AG04449 (cell line): ENCODE results near the gene HAND2.

Experiments used
- CTCF ChIA-PET: fragments of 350-600 bp; formaldehyde crosslinking; extraction: SDS; loops from one replicate; lab custom pipeline; 2021; ENCODE audit warnings: antibody characterized with exemption; lab: Yijun Ruan, JAX
- POLR2A ChIA-PET: fragments of 400-600, 350-600 bp; formaldehyde crosslinking; extraction: SDS; loops from one replicate; lab custom pipeline; 2020; ENCODE audit warnings: antibody characterized with exemption, inconsistent platforms; lab: Yijun Ruan, JAX
- DNase-seq: peaks from one replicate; pipeline ENCODE4 v3.0.0-alpha.2; 2010; ENCODE audit warnings: low read depth, low spot score
- H3K4me3 ChIP-seq: 2 replicates; pipeline ENCODE4 v1.5.1; 2011; ENCODE audit warnings: low read depth, mild to moderate bottlenecking, control low read depth, low read length
- CTCF ChIP-seq: IDR thresholded peaks from one replicate; pipeline ENCODE4 v1.5.1; 2011; ENCODE audit warnings: mild to moderate bottlenecking, moderate library complexity, low read length, control low read depth, inconsistent platforms; ENCODE audit not compliant: insufficient read depth; ENCODE audit errors: missing control alignments

Gene HAND2

DNA sequence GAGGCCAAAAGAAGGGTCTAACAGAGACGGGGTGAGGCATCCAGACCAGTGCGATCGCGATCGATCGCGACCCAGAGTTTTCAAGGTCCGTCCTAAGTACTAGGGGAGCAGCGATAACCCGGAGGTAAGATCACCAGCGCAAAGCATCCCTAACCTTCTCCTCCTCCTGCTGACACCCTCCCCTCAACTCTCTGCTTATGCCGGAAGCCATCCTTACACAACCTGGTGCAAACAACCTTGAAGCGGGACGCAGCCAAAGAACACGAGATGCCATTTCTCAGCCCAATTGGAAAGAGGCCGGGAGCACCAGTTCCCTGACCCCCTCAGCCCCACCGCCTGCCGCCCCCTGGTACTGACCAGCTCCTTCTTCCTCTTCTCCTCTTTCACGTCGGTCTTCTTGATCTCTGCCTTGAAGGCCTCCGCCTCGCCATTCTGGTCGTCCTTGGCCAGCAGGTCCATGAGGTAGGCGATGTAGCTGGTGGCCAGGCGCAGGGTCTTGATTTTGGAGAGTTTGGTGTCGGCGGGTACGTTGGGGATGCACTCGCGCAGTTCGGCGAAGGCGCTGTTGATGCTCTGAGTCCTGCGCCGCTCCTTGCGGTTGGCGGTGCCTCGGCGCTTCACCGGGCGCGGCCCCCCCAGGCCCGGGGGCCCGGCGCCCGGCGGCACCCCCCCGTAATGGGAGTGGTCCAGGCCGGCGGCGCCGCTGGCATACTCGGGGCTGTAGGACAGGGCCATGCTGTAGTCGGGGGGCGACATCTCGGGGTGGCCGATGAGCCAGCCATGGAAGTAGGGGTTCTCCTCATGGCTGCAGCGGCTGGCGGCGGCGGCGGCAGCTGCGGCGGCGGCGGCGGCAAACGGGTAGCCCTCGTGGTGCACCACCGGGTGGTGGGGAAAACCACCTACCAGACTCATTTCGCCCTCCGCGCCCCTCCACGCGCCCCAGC is 1.4 kb downstream of the HAND2 start:
- DNase-seq, result no peak
- TF ChIP-seq CTCF, result no peak
- peak overlapping the region; percentile 65 for H3K4me3 ChIP-seq
- ChIA-PET POLR2A (interaction anchor here (1.2 to 1.7 kb wide), 2 partner anchors 10 to 103 kb away, joined by 3 to 6 read pairs; no protein-coding TSS in a partner anchor), CTCF (interaction anchor here (1.0 to 2.4 kb wide), 3 partner anchors 15 to 461 kb away, joined by 3 to 8 read pairs (median 4); no protein-coding TSS in a partner anchor)

DNA sequence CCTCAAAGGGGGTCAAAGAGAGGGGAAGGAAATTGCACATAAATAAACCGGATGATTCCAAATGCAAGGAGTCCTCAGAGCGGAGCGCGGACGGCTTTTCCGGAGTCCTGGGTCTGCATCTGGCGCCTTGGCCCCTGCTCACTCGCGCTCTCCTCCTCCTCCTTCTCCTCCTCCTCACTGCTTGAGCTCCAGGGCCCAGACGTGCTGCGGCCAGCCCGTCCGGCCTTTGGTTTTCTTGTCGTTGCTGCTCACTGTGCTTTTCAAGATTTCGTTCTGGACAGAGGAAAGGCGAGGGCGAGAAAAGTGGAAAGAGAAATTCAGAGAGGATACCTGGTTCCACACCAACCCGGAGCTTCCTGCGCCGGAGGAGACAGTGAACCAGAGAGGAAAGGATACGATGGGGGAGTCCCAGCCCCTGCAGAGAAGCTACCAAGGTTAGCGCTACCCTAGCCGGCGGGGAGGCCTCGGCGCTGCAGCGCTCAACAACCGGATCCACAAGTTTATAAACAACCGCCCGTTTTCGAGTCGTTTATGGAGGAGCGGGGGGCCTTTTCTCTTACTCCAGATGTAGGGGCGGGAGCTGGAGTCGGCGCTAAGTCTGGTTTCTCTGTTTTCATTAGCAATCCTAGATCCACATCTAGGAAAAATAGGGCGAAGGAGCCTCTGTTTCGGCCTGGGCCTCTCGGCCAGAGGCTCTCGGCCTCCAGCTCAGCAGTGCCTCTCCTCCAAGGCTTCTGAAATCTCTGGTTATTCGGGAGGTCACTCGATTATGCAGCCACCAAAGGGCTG is 2.7 kb downstream of the HAND2 start:
- ChIA-PET POLR2A (interaction anchor here (0.7 to 1.2 kb wide), 2 partner anchors 102 to 192 kb away, joined by 3 read pairs; no protein-coding TSS in a partner anchor), CTCF (interaction anchor here (0.9 to 1.2 kb wide), 6 partner anchors 11 to 106 kb away, joined by 3 to 7 read pairs (median 3); no protein-coding TSS in a partner anchor)
- no peak for TF ChIP-seq CTCF
- no peak for DNase-seq
- peak overlapping the region; percentile 65 for H3K4me3 ChIP-seq

- no peak for DNase-seq
- H3K4me3 ChIP-seq, result peak overlapping the region; percentile 65
- TF ChIP-seq CTCF, result no peak
- CTCF ChIA-PET, result interaction anchor here (0.9 to 1.2 kb wide), 3 partner anchors 16 to 105 kb away, joined by 3 to 7 read pairs (median 3); no protein-coding TSS in a partner anchor
- POLR2A ChIA-PET, result no interaction called here
These were observed 3.3 kb downstream of the HAND2 start for GRCh38 chr4:173526724-173527102.

GRCh38 chr4:173526027-173526482 is 4.0 kb downstream of the HAND2 start:
- no peak for TF ChIP-seq CTCF
- POLR2A ChIA-PET, result no interaction called here
- CTCF ChIA-PET, result no interaction called here
- H3K4me3 ChIP-seq, result peak overlapping the region; percentile 9
- no peak for DNase-seq

- no peak for DNase-seq
- ChIA-PET POLR2A (no interaction called here), CTCF (no interaction called here)
- H3K4me3 ChIP-seq, result no peak overlapping the region
- TF ChIP-seq CTCF, result no peak
These were observed 4.7 kb downstream of the HAND2 start for GRCh38 chr4:173525118-173526011.
